Right cardiac atrium (tissue), 5 donors: ENCODE measurements around the gene LIPG. TPM values are rescaled to one million over a fixed set of nuclear protein-coding genes. Genes with fewer than 3 reads are reported as not detected.
A peak's percentile ranks its signal among the peaks of the same experiment; 100 is the strongest.

ENCODE experiments used
- ATAC-seq, 2 donors: fragments of 200-7000 bp; cut with Tn5 transposase; one replicate each; pipeline versions ENCODE4 v1.8.0 to v1.9.1; 2020; ENCODE audit warnings: moderate library complexity in 2 of 2, mild to moderate bottlenecking in 1 of 2
- DNase-seq, 3 donors: peaks; one replicate each; pipeline ENCODE4 v3.0.0-alpha.2; 2020
- H3K27ac ChIP-seq: one replicate; pipeline ENCODE4 v1.5.1; 2013; ENCODE audit warnings: mild to moderate bottlenecking, low read length, control low read depth, moderate library complexity
- H3K27me3 ChIP-seq: one replicate; pipeline ENCODE4 v1.6.1; 2013; ENCODE audit not compliant: control insufficient read depth, insufficient read depth
- H3K4me1 ChIP-seq: one replicate; pipeline ENCODE4 v1.6.1; 2013; ENCODE audit warnings: low read length; ENCODE audit not compliant: control insufficient read depth, insufficient read depth
- H3K4me3 ChIP-seq: one replicate; pipeline ENCODE4 v1.5.1; 2013; ENCODE audit warnings: low read length, control low read depth
- H3K9me3 ChIP-seq: one replicate; pipeline ENCODE4 v1.6.1; 2013; ENCODE audit warnings: low read length; ENCODE audit not compliant: control insufficient read depth
- WGBS: extraction: QIAGEN DNeasy Blood & Tissue Kit; methylation state at CpG from one replicate; pipeline ENCODE4 v1.1.7; 2013; 5-methylcytosine and 5-hydroxymethylcytosine counted together
- intact Hi-C, 4 donors: fragments of 100-400 bp; cut with DNase I; formaldehyde crosslinking; loops; one replicate each; pipeline versions ENCODE4 v1.11.0 to v1.14.0; 2022 to 2023
- polyA plus RNA-seq: library from polyadenylated mRNA; stranded (reverse); fragments of 200-250 nt; gene quantifications from one replicate; pipeline ENCODE4 v1.2.3, GENCODE V29; 2013
- total RNA-seq, 4 donors: library from RNA; stranded (reverse); fragmentation: NEBNext Ultra II Directional; extraction: Animal tissue kit (Norgen Biotek cat#: 25700); gene quantifications; one replicate each; pipeline ENCODE4 v1.2.1, GENCODE V29; 2021
- donor health status: healthy with polysubstance abuse.
- donor health status: DM: no; HTN: yes; CAD: no.
- donor health status: DM: no; HTN: no; CAD: no.
- donor health status: DM: no; HTN: yes; CAD: no; lungs with severe emphysema.
- donor health status: DM: yes; HTN: yes; CAD: no.

LIPG gene
- total and polyA plus RNA-seq, 5 donors, result 0.03 to 2.1 (median 0.11) TPM

GRCh38 chr18:49563130-49563540 lies 1.3 kb downstream of the LIPG start:
- DNase-seq (no peak), ATAC-seq (no peak)
- Histone ChIP-seq H3K4me3 (no peak overlapping the region), H3K27me3 (no peaks in the 10 kb centered on the region), H3K27ac (no peak overlapping the region), H3K4me1 (peaks cover 5% of the 10 kb centered on the region), H3K9me3 (no peaks in the 10 kb centered on the region)
- intact Hi-C loops, result loop anchor here in 3 of 4 donors (5.0 to 10.0 kb wide), 2 partner anchors 292 to 294 kb away; no protein-coding TSS in a partner anchor

- no peak for DNase-seq
- Histone ChIP-seq H3K27me3 (no peaks in the 10 kb centered on the region), H3K9me3 (no peaks in the 10 kb centered on the region), H3K4me3 (no peak overlapping the region), H3K4me1 (peaks cover 5% of the 10 kb centered on the region), H3K27ac (no peak overlapping the region)
- WGBS, result 85% methylated on average over 8 of the region's 8 CpGs
- intact Hi-C loops, result loop anchor here in 3 of 4 donors (5.0 to 10.0 kb wide), 2 partner anchors 291 to 293 kb away; no protein-coding TSS in a partner anchor
- ATAC-seq, result no peak
Observed at GRCh38 chr18:49563701-49564517, 2.1 kb downstream of the LIPG start.

GRCh38 chr18:49564518-49564834 lies 2.6 kb downstream of the LIPG start:
- Histone ChIP-seq H3K4me1 (peaks cover 5% of the 10 kb centered on the region), H3K9me3 (no peaks in the 10 kb centered on the region), H3K27ac (no peak overlapping the region), H3K27me3 (no peaks in the 10 kb centered on the region), H3K4me3 (no peak overlapping the region)
- ATAC-seq (no peak), DNase-seq (no peak)
- intact Hi-C loops, result loop anchor here in 3 of 4 donors (5.0 to 10.0 kb wide), 2 partner anchors 290 to 293 kb away; no protein-coding TSS in a partner anchor

- intact Hi-C loops, result loop anchor here in 1 of 4 donors (10.0 kb wide), 1 partner anchor 290 kb away; no protein-coding TSS in a partner anchor
- Histone ChIP-seq H3K4me1 (peaks cover 5% of the 10 kb centered on the region), H3K27me3 (no peaks in the 10 kb centered on the region), H3K9me3 (no peaks in the 10 kb centered on the region), H3K4me3 (no peak overlapping the region), H3K27ac (no peak overlapping the region)
- 80% methylated on average over 9 of the region's 9 CpGs for WGBS
- ATAC-seq, result no peak
- no peak for DNase-seq
Observed at GRCh38 chr18:49565101-49565500, 3.2 kb downstream of the LIPG start.

- DNase-seq, result peak; percentile 50 to 68 (median 67)
- ATAC-seq, result peak; percentile 49 to 65
- no peak overlapping the region for H3K27ac ChIP-seq
- no peaks in the 10 kb centered on the region for H3K9me3 ChIP-seq
- 47% methylated on average over 5 of the region's 5 CpGs for WGBS
- no peaks in the 10 kb centered on the region for H3K27me3 ChIP-seq
- H3K4me1 ChIP-seq, result peaks cover 5% of the 10 kb centered on the region
- intact Hi-C loops, result loop anchor here in 1 of 4 donors (10.0 kb wide), 1 partner anchor 289 kb away; no protein-coding TSS in a partner anchor
- no peak overlapping the region for H3K4me3 ChIP-seq
Observed at GRCh38 chr18:49565612-49566011, 3.8 kb downstream of the LIPG start.

- Histone ChIP-seq H3K9me3 (no peaks in the 10 kb centered on the region), H3K27me3 (no peaks in the 10 kb centered on the region), H3K4me3 (no peak overlapping the region), H3K4me1 (peaks cover 2% of the 10 kb centered on the region), H3K27ac (no peak overlapping the region)
- DNase-seq, result no peak
- ATAC-seq, result no peak
- intact Hi-C loops, result loop anchor here in 1 of 4 donors (10.0 kb wide), 1 partner anchor 289 kb away; no protein-coding TSS in a partner anchor
- 73% methylated on average over 3 of the region's 3 CpGs for WGBS
Observed at GRCh38 chr18:49566217-49566770, 4.4 kb downstream of the LIPG start.

- Histone ChIP-seq H3K4me3 (no peak overlapping the region), H3K4me1 (peaks cover 2% of the 10 kb centered on the region), H3K27ac (no peak overlapping the region), H3K27me3 (no peaks in the 10 kb centered on the region), H3K9me3 (no peaks in the 10 kb centered on the region)
- 97% methylated on average over 2 of the region's 2 CpGs for WGBS
- DNase-seq, result no peak
- intact Hi-C loops, result loop anchor here in 1 of 4 donors (10.0 kb wide), 1 partner anchor 288 kb away; no protein-coding TSS in a partner anchor
- ATAC-seq, result no peak
Observed at GRCh38 chr18:49566985-49567384, 5.1 kb downstream of the LIPG start.

GRCh38 chr18:49569724-49570123 lies 7.9 kb downstream of the LIPG start:
- H3K9me3 ChIP-seq, result no peaks in the 10 kb centered on the region
- WGBS, result 93% methylated on average over 6 of the region's 6 CpGs
- DNase-seq (no peak), ATAC-seq (no peak)
- H3K4me3 ChIP-seq, result no peak overlapping the region
- no peaks in the 10 kb centered on the region for H3K27me3 ChIP-seq
- H3K4me1 ChIP-seq, result no peaks in the 10 kb centered on the region
- no peak overlapping the region for H3K27ac ChIP-seq
- intact Hi-C loops, result loop anchor here in 1 of 4 donors (10.0 kb wide), 1 partner anchor 285 kb away; no protein-coding TSS in a partner anchor

- intact Hi-C loops, result no loop called here
- H3K9me3 ChIP-seq, result no peaks in the 10 kb centered on the region
- ATAC-seq (no peak), DNase-seq (no peak)
- no peak overlapping the region for H3K4me3 ChIP-seq
- H3K27ac ChIP-seq, result no peak overlapping the region
- no peaks in the 10 kb centered on the region for H3K27me3 ChIP-seq
- WGBS, result 73% methylated on average over 5 of the region's 5 CpGs
- no peaks in the 10 kb centered on the region for H3K4me1 ChIP-seq
Observed at GRCh38 chr18:49570836-49571235, 9.0 kb downstream of the LIPG start.

- Histone ChIP-seq H3K4me3 (no peak overlapping the region), H3K4me1 (no peaks in the 10 kb centered on the region), H3K27ac (no peak overlapping the region), H3K9me3 (no peaks in the 10 kb centered on the region), H3K27me3 (no peaks in the 10 kb centered on the region)
- DNase-seq (no peak), ATAC-seq (no peak)
- 89% methylated on average over 11 of the region's 11 CpGs for WGBS
- intact Hi-C loops, result no loop called here
Observed at GRCh38 chr18:49572611-49573345, 10.9 kb downstream of the LIPG start.

GRCh38 chr18:49573835-49574234 lies 12.0 kb downstream of the LIPG start:
- intact Hi-C loops, result no loop called here
- no peak overlapping the region for H3K27ac ChIP-seq
- no peak overlapping the region for H3K4me3 ChIP-seq
- ATAC-seq (no peak), DNase-seq (no peak)
- H3K9me3 ChIP-seq, result no peaks in the 10 kb centered on the region
- 88% methylated on average over 2 of the region's 2 CpGs for WGBS
- no peaks in the 10 kb centered on the region for H3K4me1 ChIP-seq
- H3K27me3 ChIP-seq, result no peaks in the 10 kb centered on the region
